Measurements from ENCODE around the gene CSF3.

GRCh38 chr17:40018211-40019121 lies 3.2 kb downstream of the CSF3 start:
- TF ChIP-seq KLF16 (CRISPR knock-in tag; IDR thresholded peaks at IDR 0.05) (no peak), ZBTB7B (CRISPR knock-in tag; IDR thresholded peaks at IDR 0.05) (no peak), ZNF547 (CRISPR knock-in tag; IDR thresholded peaks at IDR 0.05) (no peak), MXD4 (CRISPR knock-in tag; IDR thresholded peaks at IDR 0.05) (no peak), EZH2 (conservative IDR thresholded peaks at IDR 0.05; ENCODE audit: low read depth, low read length) (no peak), GABPA (IDR thresholded peaks at IDR 0.05; ENCODE audit: low read depth, low read length) (no peak), GABPA (CRISPR knock-in tag; IDR thresholded peaks at IDR 0.05; ENCODE audit: low read depth) (no peak), TAF1 (CRISPR knock-in tag; IDR thresholded peaks at IDR 0.05) (no peak), HNRNPL (IDR thresholded peaks at IDR 0.05; ENCODE audit: low read depth, low read length) (no peak), HMG20A (CRISPR knock-in tag; IDR thresholded peaks at IDR 0.05; ENCODE audit: borderline replicate concordance) (no peak)
- TF ChIP-seq, protein P1, sequence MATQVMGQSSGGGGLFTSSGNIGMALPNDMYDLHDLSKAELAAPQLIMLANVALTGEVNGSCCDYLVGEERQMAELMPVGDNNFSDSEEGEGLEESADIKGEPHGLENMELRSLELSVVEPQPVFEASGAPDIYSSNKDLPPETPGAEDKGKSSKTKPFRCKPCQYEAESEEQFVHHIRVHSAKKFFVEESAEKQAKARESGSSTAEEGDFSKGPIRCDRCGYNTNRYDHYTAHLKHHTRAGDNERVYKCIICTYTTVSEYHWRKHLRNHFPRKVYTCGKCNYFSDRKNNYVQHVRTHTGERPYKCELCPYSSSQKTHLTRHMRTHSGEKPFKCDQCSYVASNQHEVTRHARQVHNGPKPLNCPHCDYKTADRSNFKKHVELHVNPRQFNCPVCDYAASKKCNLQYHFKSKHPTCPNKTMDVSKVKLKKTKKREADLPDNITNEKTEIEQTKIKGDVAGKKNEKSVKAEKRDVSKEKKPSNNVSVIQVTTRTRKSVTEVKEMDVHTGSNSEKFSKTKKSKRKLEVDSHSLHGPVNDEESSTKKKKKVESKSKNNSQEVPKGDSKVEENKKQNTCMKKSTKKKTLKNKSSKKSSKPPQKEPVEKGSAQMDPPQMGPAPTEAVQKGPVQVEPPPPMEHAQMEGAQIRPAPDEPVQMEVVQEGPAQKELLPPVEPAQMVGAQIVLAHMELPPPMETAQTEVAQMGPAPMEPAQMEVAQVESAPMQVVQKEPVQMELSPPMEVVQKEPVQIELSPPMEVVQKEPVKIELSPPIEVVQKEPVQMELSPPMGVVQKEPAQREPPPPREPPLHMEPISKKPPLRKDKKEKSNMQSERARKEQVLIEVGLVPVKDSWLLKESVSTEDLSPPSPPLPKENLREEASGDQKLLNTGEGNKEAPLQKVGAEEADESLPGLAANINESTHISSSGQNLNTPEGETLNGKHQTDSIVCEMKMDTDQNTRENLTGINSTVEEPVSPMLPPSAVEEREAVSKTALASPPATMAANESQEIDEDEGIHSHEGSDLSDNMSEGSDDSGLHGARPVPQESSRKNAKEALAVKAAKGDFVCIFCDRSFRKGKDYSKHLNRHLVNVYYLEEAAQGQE (IDR thresholded peaks at IDR 0.05; ENCODE audit: borderline replicate concordance in 1 of 2, low read depth in 1 of 2, low read length in 2 of 2) = no peak

All from HepG2 (cell line).